K562 (cell line): ENCODE data around the gene POLR2C. TPM values are rescaled to one million over a fixed set of nuclear protein-coding genes. Genes with fewer than 3 reads are reported as not detected.

Experiments used
- ATAC-seq: fragments of 200-7000 bp; cut with Tn5 transposase; 3 replicates; pipeline ENCODE4 v1.9.1; 2020; ENCODE audit warnings: moderate library complexity
- BruUV-seq: library from RNA; stranded (reverse); fragments of 400-500 nt; replicated peaks from 2 replicates; lab custom pipeline; 2021; lab: Mats Ljungman, UMichigan
- CTCF ChIA-PET: fragments of 300-600 bp; formaldehyde crosslinking; extraction: SDS; loops from one replicate; lab custom pipeline; 2021; ENCODE audit warnings: low intra/inter-chr PET ratio; lab: Yijun Ruan, JAX
- POLR2A ChIA-PET: fragments of 300-600, 350-650 bp; sonication (Branson Sonifier 250); formaldehyde crosslinking; extraction: SDS; loops from one replicate; lab custom pipeline; 2021; ENCODE audit warnings: antibody characterized with exemption, inconsistent platforms; lab: Yijun Ruan, JAX
- DNase-seq, 4 experiments: peaks; one replicate each; pipeline versions ENCODE4 v3.0.0 to v3.0.0-alpha.2; 2011 to 2018; ENCODE audit warnings: low spot score in 3 of 4, mixed read lengths in 3 of 4; ENCODE audit errors: extremely low read depth in 1 of 4
- FAIRE-seq: peaks from 2 replicates; lab custom pipeline; 2011; peaks lifted over from hg19 to GRCh38; lab: Jason Lieb, UNC
- H2AFZ ChIP-seq: 2 replicates; pipeline ENCODE4 v1.6.0; 2011; ENCODE audit warnings: low read depth, low read length, control low read depth, inconsistent platforms
- H3K27ac ChIP-seq: fragments of 200-600 bp; 3 replicates; pipeline ENCODE4 v1.8.0; 2011; ENCODE audit warnings: low read depth, mild to moderate bottlenecking, control low read depth, inconsistent platforms, low read length, moderate library complexity, mixed read lengths; ENCODE audit errors: extremely low read depth
- H3K27me3 ChIP-seq, 2 experiments: fragments of 300-600 bp in 1 of 2; 2 replicates in 1 of 2; 3 replicates in 1 of 2; pipeline versions ENCODE4 v1.6.0 to v1.8.0; 2011; ENCODE audit warnings: inconsistent platforms in 2 of 2, low read length in 2 of 2, mild to moderate bottlenecking in 1 of 2, mixed read lengths in 1 of 2, moderate library complexity in 1 of 2; ENCODE audit not compliant: control insufficient read depth in 2 of 2, insufficient read depth in 2 of 2
- H3K36me3 ChIP-seq: fragments of 300-600 bp; 3 replicates; pipeline ENCODE4 v1.8.0; 2011; ENCODE audit warnings: mild to moderate bottlenecking, low read length, inconsistent platforms; ENCODE audit not compliant: control insufficient read depth, insufficient read depth
- H3K4me1 ChIP-seq, 2 experiments: fragments of 200-600 bp in 1 of 2; replicated peaks in 1 of 2; 2 replicates in 1 of 2; 3 replicates in 1 of 2; pipeline versions ENCODE4 v1.5.1 to v1.8.0; 2011; ENCODE audit warnings: inconsistent platforms in 2 of 2, low read length in 2 of 2, mild to moderate bottlenecking in 1 of 2, mixed read lengths in 1 of 2, moderate library complexity in 1 of 2; ENCODE audit not compliant: control insufficient read depth in 2 of 2, insufficient read depth in 2 of 2
- H3K4me2 ChIP-seq: 2 replicates; pipeline ENCODE4 v1.6.1; 2011; ENCODE audit warnings: low read length, control low read depth, inconsistent platforms, mixed read lengths; ENCODE audit not compliant: insufficient read depth
- H3K4me3 ChIP-seq: fragments of 200-600 bp; sonication (generic), shearing (Covaris generic); 2 replicates; pipeline ENCODE4 v1.5.1; 2016; ENCODE audit warnings: control low read depth, inconsistent platforms
- H3K79me2 ChIP-seq: fragments of 200-600 bp; 3 replicates; pipeline ENCODE4 v1.8.0; 2011; ENCODE audit warnings: low read length, inconsistent platforms; ENCODE audit not compliant: control insufficient read depth, insufficient read depth
- H3K9ac ChIP-seq, 2 experiments: 2 replicates each; pipeline versions ENCODE4 v1.6.0 to v1.6.1; 2011; ENCODE audit warnings: low read depth in 2 of 2, low read length in 2 of 2, control low read depth in 1 of 2, inconsistent platforms in 1 of 2, mild to moderate bottlenecking in 1 of 2, mixed read lengths in 1 of 2; ENCODE audit not compliant: insufficient read depth in 1 of 2
- H3K9me1 ChIP-seq: one replicate; pipeline ENCODE4 v1.6.0; 2011; ENCODE audit warnings: inconsistent platforms, mild to moderate bottlenecking, low read length, moderate library complexity; ENCODE audit not compliant: control insufficient read depth, insufficient read depth
- H3K9me3 ChIP-seq: replicated peaks from 2 replicates; pipeline ENCODE4 v1.5.1; 2011; ENCODE audit warnings: low read depth, low read length, inconsistent platforms; ENCODE audit not compliant: control insufficient read depth, insufficient read depth
- H4K20me1 ChIP-seq: replicated peaks from 2 replicates; pipeline ENCODE4 v1.6.1; 2011; ENCODE audit warnings: low read length, inconsistent platforms, mixed read lengths; ENCODE audit not compliant: control insufficient read depth, insufficient read depth
- ARID2 ChIP-seq: fragments of 450-650 bp; IDR thresholded peaks from 2 replicates; pipeline ENCODE4 v1.6.1; 2017; ENCODE audit warnings: antibody characterized with exemption, mild to moderate bottlenecking
- ATF1 ChIP-seq, 2 experiments: fragments of 450-650 bp in 1 of 2; IDR thresholded peaks; 2 replicates each; pipeline ENCODE4 v1.6.1; 2016; ENCODE audit warnings: missing compliant biosample characterization in 1 of 2, missing genetic modification characterization in 1 of 2
- CC2D1A ChIP-seq: fragments of 450-650 bp; IDR thresholded peaks from 2 replicates; pipeline ENCODE4 v1.6.1; 2017; ENCODE audit warnings: mild to moderate bottlenecking
- CEBPB ChIP-seq: fragments of 450-650 bp; IDR thresholded peaks from 2 replicates; pipeline ENCODE4 v1.6.1; 2016; ENCODE audit warnings: missing genetic modification characterization, missing compliant biosample characterization
- FOXJ3 ChIP-seq: sonication (generic); formaldehyde crosslinking; IDR thresholded peaks from 2 replicates; pipeline ENCODE4 v1.4.0; 2020; ENCODE audit warnings: mild to moderate bottlenecking, missing genetic modification reagents
- HDAC1 ChIP-seq, 2 experiments: fragments of 450-650 bp; IDR thresholded peaks; 2 replicates each; pipeline ENCODE4 v1.6.1; 2016 to 2017; ENCODE audit warnings: inconsistent platforms in 1 of 2, mild to moderate bottlenecking in 1 of 2, moderate library complexity in 1 of 2
- KDM5B ChIP-seq: fragments of 200-600 bp; sonication (generic); IDR thresholded peaks from 2 replicates; pipeline ENCODE4 v1.6.1; 2012; ENCODE audit warnings: low read depth, mild to moderate bottlenecking, moderate library complexity, low read length, control low read depth, inconsistent platforms; ENCODE audit not compliant: insufficient replicate concordance
- NCOA4 ChIP-seq: fragments of 450-650 bp; IDR thresholded peaks from 2 replicates; pipeline ENCODE4 v1.6.1; 2018; ENCODE audit warnings: mild to moderate bottlenecking; ENCODE audit not compliant: partially characterized antibody
- POLR2A ChIP-seq: fragments of 450-650 bp; conservative IDR thresholded peaks from 2 replicates; pipeline ENCODE4 v1.6.1; 2016
- PRDM10 ChIP-seq: fragments of 450-650 bp; IDR thresholded peaks from 2 replicates; pipeline ENCODE4 v1.6.1; 2018; ENCODE audit not compliant: partially characterized antibody
- SFPQ ChIP-seq: fragments of 200-400 bp; formaldehyde crosslinking; IDR thresholded peaks from 2 replicates; pipeline ENCODE4 v1.6.1; 2017; ENCODE audit warnings: mild to moderate bottlenecking, low read depth, low read length, moderate library complexity
- SIX5 ChIP-seq, 2 experiments: IDR thresholded peaks; 2 replicates each; pipeline ENCODE4 v1.6.1; 2011; ENCODE audit warnings: low read length in 2 of 2, borderline replicate concordance in 1 of 2, low read depth in 1 of 2, mild to moderate bottlenecking in 1 of 2, moderate library complexity in 1 of 2; ENCODE audit not compliant: insufficient read depth in 1 of 2
- SLC30A9 ChIP-seq: fragments of 250-450 bp; sonication (Bioruptor Pico); IDR thresholded peaks from 2 replicates; pipeline ENCODE4 v1.8.0; 2022; ENCODE audit warnings: mild to moderate bottlenecking, moderate library complexity
- TAF15 ChIP-seq: fragments of 200-400 bp; formaldehyde crosslinking; IDR thresholded peaks from 2 replicates; pipeline ENCODE4 v1.6.1; 2017; ENCODE audit warnings: mild to moderate bottlenecking, low read depth, low read length, moderate library complexity
- THAP7 ChIP-seq: fragments of 250-450 bp; sonication (Bioruptor Pico); IDR thresholded peaks from 2 replicates; pipeline ENCODE4 v1.5.0; 2021
- ZNF551 ChIP-seq: fragments of 250-450 bp; sonication (Bioruptor Pico); IDR thresholded peaks from 2 replicates; pipeline ENCODE4 v1.5.0; 2021; ENCODE audit warnings: mild to moderate bottlenecking, moderate library complexity
- WGBS: fragments of 100-300 bp; shearing (Covaris generic); methylation state at CpG from one replicate; pipeline ENCODE4 v1.1.6; 2016; ENCODE audit warnings: low coverage, mixed read lengths; ENCODE audit not compliant: insufficient coverage; ENCODE audit errors: missing lambda C conversion rate; 5-methylcytosine and 5-hydroxymethylcytosine counted together
- in situ Hi-C: fragments of 300-500 bp; cut with MboI; formaldehyde crosslinking; loops from 4 replicates; pipeline ENCODE4 v1.15.0; 2018; ENCODE audit warnings: inconsistent platforms, mixed read lengths
- intact Hi-C: fragments of 100-400 bp; cut with micrococcal nuclease; formaldehyde crosslinking; loops from 2 replicates; pipeline ENCODE4 v1.14.2; 2022
- polyA plus RNA-seq, 8 experiments: library from polyadenylated mRNA; depleted of rRNA in 4 of 8; stranded (reverse) in 5 of 8; unstranded in 3 of 8; fragments of >200 nt; fragmentation: Nextera tagmentation in 2 of 8; fragmentation: Illumina TruSeq in 1 of 8; extraction: Ambion mirVana in 2 of 8; extraction: Trizol in 1 of 8; gene quantifications; 2 replicates each; pipeline versions ENCODE4 v1.2.1 to v1.2.3, GENCODE V29; 2011 to 2014; ENCODE audit warnings: inconsistent platforms in 1 of 8, missing spikeins in 1 of 8
- total RNA-seq, 7 experiments: library from RNA; depleted of rRNA in 6 of 7; stranded (reverse); fragments of >200 nt in 6 of 7; fragmentation: Illumina TruSeq in 2 of 7; extraction: Trizol in 2 of 7; gene quantifications; 2 replicates each; pipeline versions ENCODE4 v1.2.1 to v1.2.3, GENCODE V29; 2011 to 2021; ENCODE audit warnings: low replicate concordance in 1 of 7

Gene POLR2C
- total and polyA plus RNA-seq, 9 of the 15 experiments (the other 6 are each of a cell fraction or from before 2014, with no cell fraction given) = 70.3 to 163 (median 92.3) TPM

GRCh38 chr16:57413301-57413730 is 49.2 kb upstream of the POLR2C start (continued):
- TF ChIP-seq FOXJ3 (no peak), TAF15 (no peak), CEBPB (tag) (no peak), THAP7 (no peak), PRDM10 (no peak)

- Histone ChIP-seq H2AFZ (no peak overlapping the region), H3K9ac (no peak overlapping the region), H3K79me2 (no peaks in the 10 kb centered on the region), H3K4me2 (no peak overlapping the region), H3K4me3 (no peak overlapping the region), H3K9me3 (no peaks in the 10 kb centered on the region), H3K9me1 (no peaks in the 10 kb centered on the region), H4K20me1 (no peaks in the 10 kb centered on the region), H3K27me3 (peaks cover 11 to 50% of the 10 kb centered on the region in 2 experiments; a peak in 4 of 5 replicates), H3K36me3 (no peaks in the 10 kb centered on the region), H3K4me1 (peaks cover 0 to 25% of the 10 kb centered on the region in 2 experiments; a peak in 4 of 5 replicates), H3K27ac (no peak overlapping the region)
- POLR2A ChIA-PET = interaction anchor here (0.6 to 1.2 kb wide), 4 partner anchors 17 to 431 kb away, joined by 3 to 4 read pairs (median 4); no protein-coding TSS in a partner anchor
- WGBS = 0% methylated on average over 7 of the region's 7 CpGs
- ATAC-seq (no peak), DNase-seq (no peak), FAIRE-seq (no peak)
- intact Hi-C loops = no loop called here
- BruUV-seq = no TSS peak
- in situ Hi-C loops = loop anchor here (10.0 kb wide), 1 partner anchor 329 kb away; no protein-coding TSS in a partner anchor
- CTCF ChIA-PET = interaction anchor here (1.4 kb wide), 1 partner anchor 113 kb away, joined by 3 read pairs; no protein-coding TSS in a partner anchor
- TF ChIP-seq KDM5B (no peak), SIX5 (IDR thresholded peaks at IDR 0.05; ENCODE audit: borderline replicate concordance in 1 of 2, insufficient read depth in 1 of 2, low read depth in 1 of 2, low read length in 2 of 2) (no peak), HDAC1 (IDR thresholded peaks at IDR 0.05) (no peak), NCOA4 (no peak), POLR2A (no peak), SLC30A9 (no peak), ARID2 (no peak), ATF1 (CRISPR knock-in tag; IDR thresholded peaks at IDR 0.05) (no peak), ATF1 (tag; IDR thresholded peaks at IDR 0.05) (no peak), CC2D1A (no peak), SFPQ (no peak), ZNF551 (CRISPR knock-in tag) (no peak)
Measured at GRCh38 chr16:57413733-57414132, 48.7 kb upstream of the POLR2C start.
